ENCODE measurements around the gene RNF182.
A peak's percentile ranks its signal among the peaks of the same experiment; 100 is the strongest.
"Not testable (repeated sequence)": the region's sequence is repeated elsewhere in the genome, so short reads cannot be mapped to it uniquely, and the experiment has no call there.

The RNF182 gene

GRCh38 chr6:13917141-13917540, 7.6 kb upstream of the RNF182 start:
- no peak for DNase-seq (ENCODE audit: low spot score)

- DNase-seq (ENCODE audit: low spot score): no peak
Measured at GRCh38 chr6:13918686-13919250, 6.0 kb upstream of the RNF182 start.

- no peak for DNase-seq (ENCODE audit: low spot score)
Measured at GRCh38 chr6:13919861-13920260, 4.9 kb upstream of the RNF182 start.

GRCh38 chr6:13920552-13920951, 4.2 kb upstream of the RNF182 start:
- DNase-seq (ENCODE audit: low spot score): no peak

- DNase-seq (ENCODE audit: low spot score): no peak
Measured at GRCh38 chr6:13922750-13923149, 2.0 kb upstream of the RNF182 start.

GRCh38 chr6:13923527-13924145, 1.1 kb upstream of the RNF182 start:
- DNase-seq (ENCODE audit: low spot score): no peak

- peak; percentile 19 for DNase-seq (ENCODE audit: low spot score)
Measured at GRCh38 chr6:13924146-13924948, 405 bp upstream of the RNF182 start.

- no peak for DNase-seq (ENCODE audit: low spot score)
Measured at GRCh38 chr6:13926378-13926777, 1.6 kb downstream of the RNF182 start.

GRCh38 chr6:13927203-13927602, 2.5 kb downstream of the RNF182 start:
- no peak for DNase-seq (ENCODE audit: low spot score)

- no peak for DNase-seq (ENCODE audit: low spot score)
Measured at GRCh38 chr6:13929196-13929595, 4.4 kb downstream of the RNF182 start.

GRCh38 chr6:13931797-13932402, 7.1 kb downstream of the RNF182 start:
- DNase-seq (ENCODE audit: low spot score): no peak

GRCh38 chr6:13932785-13933184, 8.0 kb downstream of the RNF182 start:
- DNase-seq (ENCODE audit: low spot score): no peak

- DNase-seq (ENCODE audit: low spot score): no peak
Measured at GRCh38 chr6:13934721-13935120, 10.0 kb downstream of the RNF182 start.

- DNase-seq (ENCODE audit: low spot score): no peak
Measured at GRCh38 chr6:13935190-13935880, 10.6 kb downstream of the RNF182 start.

GRCh38 chr6:13935881-13936261, 11.1 kb downstream of the RNF182 start:
- DNase-seq (ENCODE audit: low spot score): not testable (repeated sequence)

GRCh38 chr6:13941902-13942301, 17.1 kb downstream of the RNF182 start:
- no peak for DNase-seq (ENCODE audit: low spot score)

GRCh38 chr6:13943943-13944342, 19.2 kb downstream of the RNF182 start:
- no peak for DNase-seq (ENCODE audit: low spot score)

- no peak for DNase-seq (ENCODE audit: low spot score)
Measured at GRCh38 chr6:13946506-13946905, 21.8 kb downstream of the RNF182 start.

GRCh38 chr6:13947611-13948178, 22.9 kb downstream of the RNF182 start:
- DNase-seq (ENCODE audit: low spot score): no peak

- DNase-seq (ENCODE audit: low spot score): no peak
Measured at GRCh38 chr6:13952101-13952500, 27.3 kb downstream of the RNF182 start.

- DNase-seq (ENCODE audit: low spot score): no peak
Measured at GRCh38 chr6:13953061-13953705, 28.4 kb downstream of the RNF182 start.

Measured in CD4-positive, alpha-beta T cell treated with Interleukin-2 at 100 ng/mL for 4 hours (primary cell).